ENCODE measurements around the gene FAM168A.
A peak's percentile ranks its signal among the peaks of the same experiment; 100 is the strongest.

Gene FAM168A

GRCh38 chr11:73400293-73400692, 197.6 kb downstream of the FAM168A start:
- peak; percentile 4 for DNase-seq (ENCODE audit: low read depth)
- TF ChIP-seq MYC (IDR thresholded peaks at IDR 0.05; ENCODE audit: low read depth, low read length) (no peak), CTCF (IDR thresholded peaks at IDR 0.05; ENCODE audit: low read depth, low read length) (no peak), MAX (IDR thresholded peaks at IDR 0.05; ENCODE audit: low read depth, low read length) (no peak)
- no peak overlapping the region for H3K4me3 ChIP-seq (ENCODE audit: low read depth, low read length)

DNA sequence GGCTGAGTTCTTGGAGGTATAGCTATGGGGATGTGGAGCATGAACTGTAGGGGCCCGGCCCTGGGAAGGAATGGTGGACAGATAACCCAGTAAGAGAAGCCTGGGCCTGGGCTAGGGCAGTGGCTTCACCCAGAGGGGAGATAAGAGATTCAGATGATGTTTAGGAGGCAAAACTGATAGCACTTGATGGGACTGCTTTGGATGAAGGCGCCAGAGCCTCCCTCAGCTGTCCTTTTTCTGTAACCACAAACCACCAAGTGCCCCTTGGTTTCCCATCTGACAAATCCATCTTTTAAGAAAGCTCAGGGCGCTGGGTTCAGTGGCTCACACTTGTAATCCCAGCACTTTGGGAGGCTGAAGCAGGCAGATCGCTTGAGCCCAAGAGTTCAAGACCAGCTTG, 198.3 kb downstream of the FAM168A start:
- DNase-seq (ENCODE audit: low read depth) = peak; percentile 44
- H3K4me3 ChIP-seq (ENCODE audit: low read depth, low read length) = no peak overlapping the region
- TF ChIP-seq MYC (IDR thresholded peaks at IDR 0.05; ENCODE audit: low read depth, low read length) = no peak
- no peak for TF ChIP-seq POLR2A (IDR thresholded peaks at IDR 0.05; ENCODE audit: extremely low read depth, insufficient read length)
- no peak for TF ChIP-seq CTCF (IDR thresholded peaks at IDR 0.05; ENCODE audit: low read depth, low read length)
- TF ChIP-seq MAX (IDR thresholded peaks at IDR 0.05; ENCODE audit: low read depth, low read length) = no peak

DNA sequence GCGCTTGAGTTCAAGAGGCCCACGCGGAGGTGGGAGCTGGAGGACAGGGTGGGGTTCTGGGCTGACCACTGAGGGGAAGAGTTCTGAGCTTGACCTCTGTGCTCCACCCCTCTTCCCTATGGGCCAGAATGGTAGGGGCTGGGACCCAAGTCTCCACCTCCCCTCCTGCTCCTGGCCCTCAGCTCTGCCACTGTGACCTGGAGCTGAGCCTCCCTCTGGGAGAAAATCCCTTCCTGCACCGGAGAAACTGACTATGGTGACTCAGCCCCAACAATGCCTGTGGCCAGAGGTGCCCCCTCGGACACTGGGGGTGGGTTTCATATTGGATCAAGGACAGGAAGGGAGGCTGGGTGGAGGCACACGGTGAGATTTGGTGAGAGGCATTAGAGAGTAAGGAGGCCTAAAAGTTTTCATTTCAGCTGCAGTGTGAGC, 198.7 kb downstream of the FAM168A start:
- no peak overlapping the region for H3K4me3 ChIP-seq (ENCODE audit: low read depth, low read length)
- DNase-seq (ENCODE audit: low read depth) = peak; percentile 20
- TF ChIP-seq CTCF (IDR thresholded peaks at IDR 0.05; ENCODE audit: low read depth, low read length) = no peak
- no peak for TF ChIP-seq MAX (IDR thresholded peaks at IDR 0.05; ENCODE audit: low read depth, low read length)
- TF ChIP-seq POLR2A (IDR thresholded peaks at IDR 0.05; ENCODE audit: extremely low read depth, insufficient read length) = no peak
- TF ChIP-seq MYC (IDR thresholded peaks at IDR 0.05; ENCODE audit: low read depth, low read length) = no peak

- no peak for TF ChIP-seq MYC (IDR thresholded peaks at IDR 0.05; ENCODE audit: low read depth, low read length)
- TF ChIP-seq POLR2A (IDR thresholded peaks at IDR 0.05; ENCODE audit: extremely low read depth, insufficient read length) = no peak
- TF ChIP-seq CTCF (IDR thresholded peaks at IDR 0.05; ENCODE audit: low read depth, low read length) = no peak
- no peak for TF ChIP-seq MAX (IDR thresholded peaks at IDR 0.05; ENCODE audit: low read depth, low read length)
- no peak for DNase-seq (ENCODE audit: low read depth)
Observed at GRCh38 chr11:73398721-73399120, 199.2 kb downstream of the FAM168A start.

GRCh38 chr11:73398132-73398526, 199.8 kb downstream of the FAM168A start:
- no peak for DNase-seq (ENCODE audit: low read depth)
- TF ChIP-seq MYC (IDR thresholded peaks at IDR 0.05; ENCODE audit: low read depth, low read length) = no peak
- no peak for TF ChIP-seq POLR2A (IDR thresholded peaks at IDR 0.05; ENCODE audit: extremely low read depth, insufficient read length)
- TF ChIP-seq MAX (IDR thresholded peaks at IDR 0.05; ENCODE audit: low read depth, low read length) = no peak
- TF ChIP-seq CTCF (IDR thresholded peaks at IDR 0.05; ENCODE audit: low read depth, low read length) = no peak
- H3K4me3 ChIP-seq (ENCODE audit: low read depth, low read length) = no peak overlapping the region

More at GRCh38 chr11:73398721-73399120, 199.2 kb downstream of the FAM168A start:
- no peak overlapping the region for H3K4me3 ChIP-seq (ENCODE audit: low read depth, low read length)
